ENCODE measurements around the gene SPRR3.

DNA sequence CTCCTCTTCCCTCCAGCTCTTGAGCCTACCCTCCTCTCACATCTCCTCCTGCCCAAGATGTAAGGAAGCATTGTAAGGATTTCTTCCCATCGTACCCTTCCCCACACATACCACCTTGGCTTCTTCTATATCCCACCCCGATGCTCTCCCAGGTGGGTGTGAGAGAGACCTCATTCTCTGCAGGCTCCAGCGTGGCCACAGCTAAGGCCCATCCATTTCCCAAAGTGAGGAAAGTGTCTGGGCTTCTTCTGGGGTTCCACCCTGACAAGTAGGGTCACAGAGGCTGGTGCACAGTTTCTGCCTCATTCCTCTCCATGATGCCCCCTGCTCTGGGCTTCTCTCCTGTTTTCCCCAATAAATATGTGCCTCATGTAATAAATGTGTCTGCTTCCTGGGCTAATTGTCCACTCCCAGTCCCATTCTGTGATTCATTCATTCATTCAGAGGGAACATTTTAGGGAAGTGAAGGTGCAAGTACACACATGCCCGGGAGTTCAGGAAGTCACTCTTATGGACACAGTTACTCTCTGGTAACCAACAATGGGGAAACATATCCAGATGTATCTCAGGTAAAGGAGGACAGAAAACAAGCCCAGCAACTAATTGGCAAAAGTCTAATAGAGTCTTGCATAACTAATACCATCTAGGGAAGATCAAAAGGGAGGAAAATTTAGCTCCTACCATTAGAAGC lies 29.2 kb upstream of the SPRR3 start:
- no peak for TF ChIP-seq ISL1 (CRISPR knock-in tag; IDR thresholded peaks at IDR 0.05)
- TF ChIP-seq, protein P1, sequence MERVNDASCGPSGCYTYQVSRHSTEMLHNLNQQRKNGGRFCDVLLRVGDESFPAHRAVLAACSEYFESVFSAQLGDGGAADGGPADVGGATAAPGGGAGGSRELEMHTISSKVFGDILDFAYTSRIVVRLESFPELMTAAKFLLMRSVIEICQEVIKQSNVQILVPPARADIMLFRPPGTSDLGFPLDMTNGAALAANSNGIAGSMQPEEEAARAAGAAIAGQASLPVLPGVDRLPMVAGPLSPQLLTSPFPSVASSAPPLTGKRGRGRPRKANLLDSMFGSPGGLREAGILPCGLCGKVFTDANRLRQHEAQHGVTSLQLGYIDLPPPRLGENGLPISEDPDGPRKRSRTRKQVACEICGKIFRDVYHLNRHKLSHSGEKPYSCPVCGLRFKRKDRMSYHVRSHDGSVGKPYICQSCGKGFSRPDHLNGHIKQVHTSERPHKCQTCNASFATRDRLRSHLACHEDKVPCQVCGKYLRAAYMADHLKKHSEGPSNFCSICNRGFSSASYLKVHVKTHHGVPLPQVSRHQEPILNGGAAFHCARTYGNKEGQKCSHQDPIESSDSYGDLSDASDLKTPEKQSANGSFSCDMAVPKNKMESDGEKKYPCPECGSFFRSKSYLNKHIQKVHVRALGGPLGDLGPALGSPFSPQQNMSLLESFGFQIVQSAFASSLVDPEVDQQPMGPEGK (CRISPR knock-in tag; IDR thresholded peaks at IDR 0.05; ENCODE audit: borderline replicate concordance), result no peak
- no peak for TF ChIP-seq ZC3H10 (CRISPR knock-in tag; IDR thresholded peaks at IDR 0.05)
- TF ChIP-seq GLIS3 (CRISPR knock-in tag; IDR thresholded peaks at IDR 0.05), result no peak
- TF ChIP-seq ZNF70 (CRISPR knock-in tag; IDR thresholded peaks at IDR 0.05), result no peak
- TF ChIP-seq, protein P2, sequence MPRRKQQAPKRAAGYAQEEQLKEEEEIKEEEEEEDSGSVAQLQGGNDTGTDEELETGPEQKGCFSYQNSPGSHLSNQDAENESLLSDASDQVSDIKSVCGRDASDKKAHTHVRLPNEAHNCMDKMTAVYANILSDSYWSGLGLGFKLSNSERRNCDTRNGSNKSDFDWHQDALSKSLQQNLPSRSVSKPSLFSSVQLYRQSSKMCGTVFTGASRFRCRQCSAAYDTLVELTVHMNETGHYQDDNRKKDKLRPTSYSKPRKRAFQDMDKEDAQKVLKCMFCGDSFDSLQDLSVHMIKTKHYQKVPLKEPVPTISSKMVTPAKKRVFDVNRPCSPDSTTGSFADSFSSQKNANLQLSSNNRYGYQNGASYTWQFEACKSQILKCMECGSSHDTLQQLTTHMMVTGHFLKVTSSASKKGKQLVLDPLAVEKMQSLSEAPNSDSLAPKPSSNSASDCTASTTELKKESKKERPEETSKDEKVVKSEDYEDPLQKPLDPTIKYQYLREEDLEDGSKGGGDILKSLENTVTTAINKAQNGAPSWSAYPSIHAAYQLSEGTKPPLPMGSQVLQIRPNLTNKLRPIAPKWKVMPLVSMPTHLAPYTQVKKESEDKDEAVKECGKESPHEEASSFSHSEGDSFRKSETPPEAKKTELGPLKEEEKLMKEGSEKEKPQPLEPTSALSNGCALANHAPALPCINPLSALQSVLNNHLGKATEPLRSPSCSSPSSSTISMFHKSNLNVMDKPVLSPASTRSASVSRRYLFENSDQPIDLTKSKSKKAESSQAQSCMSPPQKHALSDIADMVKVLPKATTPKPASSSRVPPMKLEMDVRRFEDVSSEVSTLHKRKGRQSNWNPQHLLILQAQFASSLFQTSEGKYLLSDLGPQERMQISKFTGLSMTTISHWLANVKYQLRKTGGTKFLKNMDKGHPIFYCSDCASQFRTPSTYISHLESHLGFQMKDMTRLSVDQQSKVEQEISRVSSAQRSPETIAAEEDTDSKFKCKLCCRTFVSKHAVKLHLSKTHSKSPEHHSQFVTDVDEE (CRISPR knock-in tag; IDR thresholded peaks at IDR 0.05), result no peak
- TF ChIP-seq ZFP30 (CRISPR knock-in tag; IDR thresholded peaks at IDR 0.05), result no peak
- no peak for TF ChIP-seq ZFP3 (CRISPR knock-in tag; IDR thresholded peaks at IDR 0.05)
- no peak for TF ChIP-seq ESRRG (CRISPR knock-in tag; IDR thresholded peaks at IDR 0.05)
- TF ChIP-seq ARNTL (CRISPR knock-in tag; IDR thresholded peaks at IDR 0.05; ENCODE audit: borderline replicate concordance, low read depth), result no peak
- no peak for TF ChIP-seq SNAI2 (CRISPR knock-in tag; IDR thresholded peaks at IDR 0.05)
- TF ChIP-seq, protein P3, sequence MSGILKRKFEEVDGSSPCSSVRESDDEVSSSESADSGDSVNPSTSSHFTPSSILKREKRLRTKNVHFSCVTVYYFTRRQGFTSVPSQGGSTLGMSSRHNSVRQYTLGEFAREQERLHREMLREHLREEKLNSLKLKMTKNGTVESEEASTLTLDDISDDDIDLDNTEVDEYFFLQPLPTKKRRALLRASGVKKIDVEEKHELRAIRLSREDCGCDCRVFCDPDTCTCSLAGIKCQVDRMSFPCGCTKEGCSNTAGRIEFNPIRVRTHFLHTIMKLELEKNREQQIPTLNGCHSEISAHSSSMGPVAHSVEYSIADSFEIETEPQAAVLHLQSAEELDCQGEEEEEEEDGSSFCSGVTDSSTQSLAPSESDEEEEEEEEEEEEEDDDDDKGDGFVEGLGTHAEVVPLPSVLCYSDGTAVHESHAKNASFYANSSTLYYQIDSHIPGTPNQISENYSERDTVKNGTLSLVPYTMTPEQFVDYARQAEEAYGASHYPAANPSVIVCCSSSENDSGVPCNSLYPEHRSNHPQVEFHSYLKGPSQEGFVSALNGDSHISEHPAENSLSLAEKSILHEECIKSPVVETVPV (CRISPR knock-in tag; IDR thresholded peaks at IDR 0.05), result no peak

Data from SK-N-SH treated with all-trans-retinoic acid at 6 μM for 48 hours (cell line).